CD4-positive, alpha-beta T cell treated with Interleukin-1 beta for 1 hour (primary cell): Measurements from ENCODE around the gene C1R.

ENCODE experiments used
- DNase-seq, 2 donors: peaks; one replicate each; pipeline ENCODE4 v3.0.0-alpha.2; 2020 to 2022

Gene C1R

DNA sequence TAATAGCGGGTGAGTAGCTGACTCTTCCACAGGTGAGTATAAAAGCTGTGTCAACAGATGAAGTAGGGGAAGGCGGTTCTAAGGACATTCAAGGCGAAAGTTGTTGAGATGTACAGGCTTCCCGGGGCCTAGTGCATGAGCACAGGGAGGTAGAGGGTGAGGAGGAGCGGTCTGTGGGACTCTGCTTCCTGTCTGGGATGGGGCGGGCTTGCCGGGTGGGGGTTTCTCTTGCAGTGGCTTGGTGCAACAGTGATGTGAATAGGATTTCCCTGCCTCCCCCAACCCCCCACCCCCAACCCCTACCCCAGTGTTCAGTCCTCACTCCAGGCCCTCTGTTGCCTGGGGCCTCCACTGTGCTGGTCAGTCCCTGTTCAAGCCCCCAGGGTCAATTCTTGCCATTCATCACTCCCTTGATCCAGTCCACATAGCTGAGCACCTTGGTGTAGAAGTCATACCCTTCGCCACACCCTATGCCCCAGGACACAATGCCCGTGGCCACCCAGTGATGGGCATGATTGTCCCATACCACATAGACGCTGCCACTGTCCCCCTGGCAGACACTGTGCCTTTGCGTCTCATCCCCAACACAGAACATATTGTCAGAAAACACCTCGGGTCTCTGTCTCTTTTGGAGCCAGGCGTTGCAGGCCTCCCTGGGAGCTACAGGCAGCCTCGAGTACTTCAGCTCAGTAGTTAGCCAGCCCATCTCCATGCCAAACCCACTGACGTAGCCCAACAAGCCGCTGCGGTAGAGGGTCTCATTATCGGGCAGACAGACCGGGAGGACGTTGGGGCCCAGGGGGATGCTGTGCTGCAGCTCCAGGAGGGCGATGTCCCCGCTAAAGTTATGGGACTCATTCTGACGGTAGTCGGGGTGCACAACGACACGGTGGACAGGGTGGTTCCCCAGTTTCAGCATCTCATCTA is 4.0 kb upstream of the C1R start:
- DNase-seq, result no peak

DNA sequence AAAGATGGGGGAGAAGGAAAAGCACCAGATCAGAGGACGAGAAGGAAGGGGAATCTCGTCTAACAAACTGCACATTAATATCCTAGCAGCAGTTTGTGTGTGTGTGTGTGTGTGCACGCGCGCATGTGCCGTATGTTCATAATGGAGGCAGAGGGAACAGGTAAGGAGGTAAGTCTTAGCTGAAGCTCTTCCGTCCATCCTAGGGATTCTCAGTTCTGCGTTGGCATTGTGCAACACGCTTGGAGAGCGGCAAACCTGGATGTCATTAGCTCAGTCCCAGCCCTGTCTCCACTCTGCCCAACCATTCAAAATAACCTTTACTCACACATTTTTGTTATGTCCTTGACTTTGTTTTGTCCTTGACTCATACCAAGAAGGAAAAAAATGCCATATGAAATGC is 1.6 kb upstream of the C1R start:
- DNase-seq, result no peak

DNA sequence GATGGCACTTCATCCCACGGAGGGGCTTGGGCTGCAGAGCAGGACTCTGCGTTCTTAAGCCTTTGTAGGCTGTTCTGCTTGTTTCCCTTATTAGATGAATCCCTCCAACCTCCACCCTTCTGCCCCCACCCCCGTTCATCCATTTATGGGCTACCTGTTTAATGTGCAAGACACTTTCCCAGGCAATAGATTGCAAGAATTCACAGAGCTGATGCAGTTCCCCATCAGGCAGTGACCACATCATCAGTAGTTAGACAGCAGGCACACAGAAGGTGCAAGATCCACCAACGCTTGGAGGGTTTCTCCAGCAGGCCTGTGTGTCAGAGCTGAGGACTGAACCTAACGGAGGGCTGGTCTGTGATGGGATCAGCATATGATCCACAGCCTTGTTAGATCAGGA is 1.2 kb upstream of the C1R start:
- no peak for DNase-seq

DNA sequence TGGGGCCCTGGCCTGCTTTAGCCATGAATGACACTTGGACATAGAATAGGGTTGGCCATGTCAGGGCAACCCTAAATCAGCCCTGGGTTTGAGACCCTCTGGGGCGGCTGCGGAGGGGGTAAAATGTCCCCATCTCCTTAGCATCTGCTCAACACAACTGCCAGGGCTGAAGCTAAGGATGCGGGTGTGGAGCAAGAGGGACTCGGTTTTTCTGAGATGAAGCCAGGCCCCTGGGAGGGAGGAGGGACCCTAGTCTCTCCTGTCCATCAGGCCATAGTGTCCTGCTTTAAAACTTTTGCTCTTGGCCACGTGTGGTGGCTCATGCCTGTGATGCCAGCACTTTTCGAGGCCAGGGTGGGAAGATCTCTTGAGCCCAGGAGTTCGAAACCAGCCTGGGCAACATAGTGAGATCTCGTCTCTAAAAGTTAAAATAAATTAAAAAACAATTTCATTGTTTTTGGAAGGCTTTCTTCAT is 778 bp upstream of the C1R start:
- no peak for DNase-seq

DNA sequence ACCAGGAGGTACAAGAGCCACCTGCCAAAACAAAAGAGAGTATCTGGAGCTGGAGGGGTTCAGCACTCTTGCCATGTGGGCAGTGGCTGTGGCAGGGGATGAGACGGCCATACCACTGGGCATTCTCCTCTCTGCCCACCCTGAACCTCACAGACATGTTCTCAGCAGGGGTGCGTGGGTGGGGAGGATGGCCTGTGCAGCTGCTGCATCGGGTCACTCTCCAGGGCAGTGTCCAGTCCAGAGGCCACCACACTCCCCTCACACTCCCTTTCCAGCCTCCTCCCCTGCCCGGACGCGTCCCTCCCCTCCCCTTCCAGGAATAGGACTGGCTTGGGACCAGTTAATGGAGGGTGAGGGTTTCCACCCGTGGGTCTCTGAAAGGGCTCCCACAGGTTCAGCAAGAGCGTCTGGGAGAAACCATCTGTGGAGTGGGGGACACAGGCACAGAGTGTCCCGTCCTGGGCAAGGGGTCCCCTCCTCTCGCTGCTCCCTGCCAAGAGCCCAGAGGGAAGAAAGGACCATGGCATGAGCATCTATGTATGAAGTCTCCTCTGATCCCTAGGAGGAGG is 501 bp downstream of the C1R start:
- no peak for DNase-seq

DNA sequence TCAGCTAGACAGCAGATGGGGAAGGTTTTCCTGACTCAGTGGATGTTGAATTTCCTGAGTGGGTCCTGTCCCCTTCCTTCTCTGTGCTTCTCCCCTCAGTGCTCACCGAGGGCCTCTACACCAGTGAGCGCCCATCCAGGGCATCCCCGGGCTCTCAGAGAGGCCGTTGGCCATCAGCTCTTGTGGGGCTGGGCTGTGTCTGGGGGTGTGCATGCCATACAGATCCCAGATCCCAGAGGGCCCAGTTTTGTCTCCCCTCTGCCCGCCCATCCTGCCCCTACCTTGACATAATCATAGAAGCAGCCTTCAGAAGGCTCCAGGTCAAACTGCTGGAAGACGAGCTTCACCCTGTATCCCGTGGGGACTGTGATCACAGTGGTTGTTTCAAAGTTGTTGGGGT is 1.1 kb downstream of the C1R start:
- DNase-seq, result no peak

DNA sequence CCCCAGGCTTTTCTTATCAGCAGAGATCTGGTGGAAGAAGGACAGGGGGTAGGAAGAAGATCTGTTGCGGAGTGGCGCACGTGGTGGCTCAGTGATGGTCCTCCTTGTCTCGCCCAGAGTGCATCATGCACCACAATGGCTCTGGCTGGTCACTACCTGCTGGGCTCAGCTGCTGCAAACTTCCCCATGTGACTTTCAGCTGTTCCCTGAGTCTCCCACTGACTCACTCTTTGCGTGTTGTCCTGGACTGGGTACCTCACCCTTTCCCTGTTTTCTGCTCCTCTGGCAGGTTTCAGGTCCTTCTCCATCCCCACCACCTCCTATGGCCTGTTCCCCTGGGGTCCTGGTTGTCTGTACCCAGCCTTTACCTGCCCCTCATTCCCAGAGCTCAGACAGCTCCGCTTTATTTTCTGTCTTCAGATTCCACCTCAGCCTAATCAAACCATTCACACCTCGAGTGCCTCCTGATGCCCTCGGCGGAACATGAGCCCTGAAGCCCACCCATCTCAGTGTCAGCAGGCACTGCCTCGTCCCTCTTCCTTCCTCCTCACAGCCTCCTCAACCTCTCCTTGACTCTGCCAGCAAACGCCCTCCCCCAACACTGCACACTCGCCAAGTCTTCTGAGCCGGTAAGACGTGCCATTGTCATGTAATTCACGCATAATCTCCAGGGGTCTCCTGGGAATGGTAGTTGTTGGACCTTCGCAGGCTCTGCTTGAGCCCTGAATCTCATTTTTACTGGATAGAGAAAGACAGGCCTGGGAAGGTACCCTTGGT is 1.8 kb downstream of the C1R start:
- no peak for DNase-seq

DNA sequence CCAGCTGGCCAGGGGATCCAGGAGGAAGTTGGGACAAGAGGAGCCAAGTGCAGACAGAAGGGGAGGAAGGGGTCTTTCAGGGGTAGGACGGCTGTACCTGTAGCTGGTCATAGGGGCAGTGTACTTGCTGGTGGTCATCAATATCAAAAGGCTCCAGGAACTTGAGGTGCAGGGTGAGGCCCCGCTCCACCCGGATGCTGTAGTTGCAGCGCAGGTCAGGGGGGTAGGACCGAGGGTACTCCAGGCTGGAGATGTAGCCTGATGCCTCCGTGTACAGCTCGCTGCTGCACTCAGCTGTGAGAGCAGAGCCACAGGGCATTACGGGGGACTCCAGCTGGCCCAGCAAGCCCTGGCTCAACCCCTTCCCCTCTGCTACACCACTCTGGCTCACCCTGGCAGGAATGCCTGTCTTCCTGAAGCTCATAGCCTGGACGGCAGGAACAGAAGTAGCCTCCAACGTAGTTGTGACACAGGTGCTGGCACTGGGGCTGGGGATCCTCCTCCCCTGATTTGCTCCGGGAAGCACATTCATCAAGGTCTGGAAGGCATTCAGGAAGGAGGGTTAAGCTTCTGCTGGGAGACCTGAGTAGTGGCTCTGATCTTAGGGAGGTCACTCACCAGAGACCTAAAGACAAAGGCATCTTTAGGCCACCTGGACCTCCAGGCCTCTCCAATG is 2.9 kb downstream of the C1R start:
- no peak for DNase-seq

DNA sequence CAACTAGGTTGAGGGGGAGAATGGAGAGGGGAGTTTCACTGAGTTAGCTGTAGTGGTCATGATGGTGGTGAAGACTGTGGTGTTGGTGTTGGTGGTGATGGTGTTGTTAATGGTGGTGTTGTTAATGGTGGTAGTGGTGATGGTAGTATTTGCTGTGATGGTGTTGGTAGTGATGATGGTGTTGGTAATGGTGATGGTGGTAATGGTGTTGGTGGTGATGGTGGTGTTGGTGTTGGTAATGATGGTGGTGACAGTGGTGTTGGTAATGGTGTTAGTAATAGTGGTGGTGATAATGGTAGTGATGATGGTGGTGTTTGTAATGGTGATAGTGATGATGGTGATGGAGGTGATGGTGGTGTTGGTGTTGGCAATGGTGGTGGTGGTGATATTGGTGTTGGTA is 9.1 kb downstream of the C1R start:
- DNase-seq, result no peak

DNA sequence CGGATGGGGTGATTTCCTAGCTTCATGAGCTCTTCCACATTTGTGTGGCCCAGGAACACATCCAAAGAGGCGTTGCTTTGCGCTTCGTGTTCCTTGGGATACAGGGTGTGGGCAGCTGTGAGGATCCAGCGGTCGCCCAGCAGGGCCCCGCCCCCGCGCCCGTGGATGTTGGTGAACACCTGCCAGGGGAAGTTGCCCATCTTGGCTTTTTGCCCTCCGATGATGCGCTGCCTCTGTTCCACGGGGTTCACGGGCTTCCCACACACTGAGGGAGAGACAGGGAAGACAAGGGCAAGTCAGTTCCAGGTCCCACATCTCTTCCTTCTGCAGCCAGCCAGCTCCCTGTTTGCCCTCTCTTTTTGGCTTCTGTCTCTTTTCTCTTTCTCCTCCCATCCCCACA is 11.2 kb downstream of the C1R start:
- DNase-seq, result no peak

DNA sequence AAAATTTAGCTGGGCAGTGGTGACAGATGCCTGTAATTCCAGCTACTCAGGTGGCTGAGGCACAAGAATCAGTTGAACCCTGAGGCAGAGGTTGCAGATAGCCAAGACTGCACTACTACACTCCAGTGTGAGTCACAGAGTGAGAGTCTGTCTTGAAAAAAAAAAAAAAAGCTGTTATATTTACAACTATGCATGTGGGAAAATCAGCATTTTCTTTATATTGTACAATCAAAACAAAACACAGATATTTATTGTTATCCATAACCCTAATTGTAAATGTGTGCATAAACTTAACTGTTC is 12.5 kb downstream of the C1R start:
- no peak for DNase-seq

DNA sequence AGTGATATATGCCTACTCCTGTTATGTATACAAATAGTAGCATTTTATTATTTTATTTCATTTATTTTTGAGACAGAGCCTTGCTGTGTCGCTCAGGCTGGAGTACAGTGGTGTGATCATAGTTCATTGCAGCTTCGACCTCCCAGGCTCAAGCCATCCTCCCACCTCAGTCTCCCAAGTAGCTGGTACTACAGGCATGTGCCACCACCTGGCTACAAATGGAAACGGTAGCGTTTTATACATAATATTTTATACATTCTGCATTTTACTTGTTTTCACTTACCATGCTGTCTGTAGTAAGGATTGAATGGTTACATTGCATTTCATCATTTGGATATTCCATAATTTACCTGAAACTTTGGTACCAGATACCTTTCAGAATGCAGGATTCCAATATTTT is 14.1 kb downstream of the C1R start:
- DNase-seq, result no peak

DNA sequence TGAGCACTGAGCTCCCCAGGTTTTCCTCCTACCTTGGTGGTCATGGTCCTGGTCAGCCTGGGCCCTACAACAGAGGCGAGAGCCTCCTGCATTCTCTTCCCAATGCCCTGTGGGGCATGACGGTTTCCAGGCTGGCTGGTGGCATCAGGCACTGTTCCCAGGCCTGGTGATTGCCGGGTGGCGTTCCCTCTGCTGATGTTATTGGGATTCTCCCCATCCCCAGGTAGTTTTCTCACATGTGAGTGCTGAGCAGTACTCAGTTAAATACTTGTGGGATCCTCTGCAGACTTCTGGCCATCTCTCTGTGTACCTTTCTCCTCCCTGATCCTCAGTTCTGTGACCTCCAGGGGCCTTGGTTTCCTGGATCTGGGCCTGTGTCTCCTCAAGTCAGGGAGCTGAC is 15.8 kb downstream of the C1R start:
- no peak for DNase-seq

DNA sequence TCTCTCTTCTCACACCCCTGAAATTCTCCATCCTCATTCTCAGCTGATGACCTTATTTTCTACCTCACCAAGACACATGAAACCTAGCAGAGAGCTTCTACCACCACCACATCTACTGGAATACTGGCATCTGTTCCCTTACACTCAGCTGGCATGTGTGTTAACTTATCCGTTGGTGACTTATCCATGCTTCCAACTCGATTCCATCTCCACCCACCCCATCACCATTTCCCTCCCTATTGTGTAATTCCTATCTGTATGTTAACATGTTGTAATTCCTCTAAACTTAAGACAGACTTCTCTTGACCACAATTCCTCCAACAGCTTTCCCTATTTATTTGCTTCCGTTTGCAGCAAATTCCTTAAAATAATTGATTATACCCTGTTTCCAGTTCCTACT is 16.3 kb downstream of the C1R start:
- no peak for DNase-seq

DNA sequence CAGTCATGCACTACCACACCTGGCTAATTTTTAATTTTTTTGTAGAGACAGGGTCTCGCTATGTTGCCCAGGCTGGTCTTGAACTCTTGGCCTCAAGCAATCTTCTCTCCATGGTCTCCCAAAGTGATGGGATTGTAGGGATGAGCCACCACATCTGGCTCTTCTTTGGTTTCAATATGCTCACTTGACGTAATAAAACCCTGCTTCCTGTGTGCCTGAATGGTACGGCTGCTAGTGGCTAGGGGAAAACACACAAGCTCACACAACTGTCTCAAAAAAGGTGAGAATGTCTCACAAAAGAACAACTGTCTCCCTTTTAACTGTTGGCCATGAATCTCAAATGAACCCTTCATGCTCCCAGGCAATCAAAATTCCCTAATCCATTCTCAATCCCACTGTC is 16.7 kb downstream of the C1R start:
- DNase-seq, result no peak

DNA sequence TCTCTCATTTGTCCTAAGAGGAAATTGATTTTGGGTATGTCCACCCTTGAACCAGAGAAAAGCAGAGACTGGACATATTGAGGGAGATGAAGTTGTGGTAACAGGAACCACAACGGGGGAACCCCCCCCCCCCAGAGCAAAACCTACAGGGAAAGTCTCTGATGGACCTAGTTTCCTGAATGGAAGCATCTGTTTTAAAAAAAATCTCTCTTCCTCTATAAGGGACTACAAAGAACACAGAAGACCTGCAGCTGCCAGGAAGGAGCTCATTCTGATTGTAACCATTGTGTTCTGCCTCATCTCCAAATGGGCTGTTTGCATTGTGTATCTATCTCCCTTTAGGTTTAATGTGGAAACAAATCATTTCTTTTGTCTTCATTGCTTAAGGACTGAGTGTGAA is 18.3 kb downstream of the C1R start:
- DNase-seq, result no peak

DNA sequence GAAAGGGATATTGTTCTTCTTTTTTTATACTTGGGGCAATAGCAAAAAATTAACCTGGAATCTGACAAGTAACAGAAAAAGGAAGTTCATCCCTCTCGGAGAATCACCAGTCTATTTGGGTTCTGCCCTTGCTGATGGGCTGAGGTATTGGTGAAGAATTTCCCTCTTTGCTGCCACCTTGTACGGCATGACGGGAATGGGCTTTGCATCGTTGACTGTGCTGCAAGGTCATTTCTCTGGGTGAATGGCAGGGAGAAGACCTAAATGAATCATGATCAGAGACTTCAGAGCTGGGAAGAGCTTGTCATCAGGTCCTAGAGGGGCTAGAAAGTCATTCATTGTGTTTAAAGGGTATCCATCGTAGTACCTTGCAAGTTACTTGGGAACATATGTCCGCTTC is 19.7 kb downstream of the C1R start:
- no peak for DNase-seq

DNA sequence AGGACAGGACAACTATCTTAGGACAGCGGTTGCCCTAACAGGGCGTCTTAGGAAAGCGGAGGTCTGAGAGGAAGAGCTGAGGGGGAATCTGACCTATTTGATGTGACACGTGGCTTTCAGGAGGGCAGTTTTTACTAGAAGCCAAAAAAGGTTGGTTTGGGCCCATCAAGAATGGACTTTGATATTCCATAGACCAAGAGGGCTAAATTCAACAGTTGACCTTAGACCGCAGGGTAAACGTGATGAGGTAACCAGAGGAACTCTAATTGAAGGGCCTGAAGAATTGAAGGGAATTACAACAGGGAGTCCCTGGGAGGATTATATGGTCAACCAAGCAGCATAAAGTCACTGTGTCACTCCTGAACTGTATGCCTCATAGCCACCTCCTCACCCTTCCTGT is 20.2 kb downstream of the C1R start:
- DNase-seq, result no peak

DNA sequence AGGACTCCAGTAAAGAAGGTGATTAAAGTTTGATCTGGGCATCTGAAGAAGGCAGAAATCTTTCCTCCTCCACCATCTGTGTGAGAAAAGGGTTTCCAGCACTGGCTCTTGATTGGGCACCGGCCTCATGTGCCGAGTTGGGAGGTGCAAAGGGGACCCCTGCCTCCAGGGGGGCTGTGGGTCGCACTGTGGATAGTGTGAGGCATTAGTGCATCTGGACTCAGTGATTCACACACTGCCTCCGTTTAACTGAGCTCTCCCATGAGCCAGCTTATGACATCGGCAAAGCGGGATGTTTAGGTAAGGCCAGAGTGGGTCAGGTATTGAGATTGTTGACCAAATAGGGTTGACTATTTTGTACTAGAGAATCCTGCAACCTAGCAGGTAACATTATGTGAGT is 22.9 kb downstream of the C1R start:
- no peak for DNase-seq

DNA sequence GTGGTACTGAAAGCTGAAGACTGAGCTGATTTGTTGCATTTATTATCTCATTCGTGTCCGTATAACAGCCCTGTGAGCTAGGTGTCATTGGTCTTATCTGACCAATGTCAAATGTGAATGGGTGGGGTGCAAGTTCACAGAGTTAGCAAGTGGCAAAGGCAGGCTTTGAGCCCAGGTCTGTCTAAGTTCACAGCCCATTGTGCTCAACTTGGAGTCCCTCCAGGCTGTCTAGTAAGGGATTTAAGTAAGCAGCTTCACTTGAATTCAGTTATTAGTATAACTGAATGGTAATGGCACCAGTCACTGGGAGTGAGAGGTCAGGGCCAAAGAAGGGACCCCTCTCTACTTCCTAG is 23.3 kb downstream of the C1R start:
- DNase-seq, result no peak

DNA sequence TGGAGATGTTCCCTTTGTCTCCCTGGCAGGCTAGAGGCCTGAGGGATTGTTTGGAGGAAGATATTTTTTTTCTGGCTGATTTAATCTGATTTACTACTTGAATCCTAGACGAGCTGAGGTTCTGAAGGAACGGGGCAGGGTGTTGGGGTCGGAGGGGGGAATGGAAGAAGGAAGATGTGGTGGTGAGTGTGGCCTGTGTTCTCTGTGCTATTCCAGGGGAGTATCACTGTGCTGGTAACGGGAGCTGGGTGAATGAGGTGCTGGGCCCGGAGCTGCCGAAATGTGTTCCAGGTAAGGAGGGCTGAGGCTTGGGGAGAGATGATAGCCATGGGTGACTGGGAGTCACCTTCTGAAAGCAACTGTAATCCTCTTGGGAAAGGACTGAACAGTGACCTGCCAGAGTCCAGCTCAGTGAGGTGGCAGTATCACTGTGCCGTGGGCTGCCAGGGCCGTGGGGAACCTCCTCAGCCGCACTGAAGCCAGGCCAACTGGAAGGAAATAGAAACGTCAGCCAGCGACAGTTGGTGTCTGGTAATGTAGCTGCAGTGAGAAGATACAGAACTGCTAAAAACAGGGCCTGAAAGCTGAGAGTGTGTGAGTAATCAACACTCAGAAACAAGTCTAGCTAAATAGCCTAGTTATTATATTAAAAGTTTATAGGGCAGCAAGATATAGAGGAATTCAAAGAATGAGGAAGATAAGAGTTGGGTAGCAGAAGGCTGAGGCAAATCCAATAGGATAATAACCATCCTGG is 23.8 kb downstream of the C1R start:
- DNase-seq, result no peak

DNA sequence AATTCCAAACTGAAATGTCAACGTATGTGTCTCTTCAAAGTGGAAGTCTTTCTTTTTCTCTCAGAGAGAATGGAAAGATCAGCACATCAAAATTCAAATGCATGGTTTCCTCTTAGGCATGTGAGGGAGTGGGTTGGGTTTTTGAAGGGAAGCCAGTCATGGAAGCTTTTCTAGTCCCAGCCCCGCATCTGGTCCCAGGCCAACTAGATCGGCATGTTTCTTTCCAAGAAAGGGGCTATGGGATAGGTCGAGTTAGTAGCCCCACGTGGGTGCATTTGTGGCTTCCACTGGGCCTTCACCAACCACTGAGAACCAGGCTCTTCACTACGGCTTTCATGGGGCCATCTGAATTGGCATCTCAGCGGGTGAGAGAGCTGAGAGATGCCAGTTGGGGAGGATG is 25.1 kb downstream of the C1R start:
- no peak for DNase-seq

DNA sequence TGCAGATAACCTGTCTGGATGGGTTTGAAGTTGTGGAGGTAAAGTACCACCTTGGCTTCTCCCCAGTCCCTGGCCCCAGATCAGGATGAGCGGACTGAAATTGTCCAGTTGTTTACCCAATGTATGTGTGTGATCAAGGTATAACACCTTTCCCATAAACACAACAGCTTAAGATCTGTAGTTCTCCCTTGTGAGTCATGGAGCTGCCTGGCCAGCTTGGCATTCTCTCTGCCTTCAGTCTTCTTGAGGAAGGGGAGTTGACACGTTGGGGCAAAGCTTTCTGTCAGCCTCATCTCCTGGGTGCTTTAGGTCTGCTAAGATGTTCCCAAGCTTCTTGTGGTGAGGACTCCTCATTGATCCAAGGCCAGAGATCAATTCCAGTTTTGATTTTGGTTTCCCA is 25.6 kb downstream of the C1R start:
- no peak for DNase-seq
